HEK293 (cell line): ENCODE results near the gene CC2D2B.

Experiments used
- CTCF ChIA-PET: fragments of 350-600 bp; formaldehyde crosslinking; extraction: SDS; loops from one replicate; lab custom pipeline; 2021; ENCODE audit warnings: antibody characterized with exemption; lab: Yijun Ruan, JAX
- POLR2A ChIA-PET: fragments of 300-600 bp; formaldehyde crosslinking; extraction: SDS; loops from one replicate; lab custom pipeline; 2020; ENCODE audit warnings: antibody characterized with exemption, inconsistent platforms; lab: Yijun Ruan, JAX
- H3K27ac ChIP-seq: fragments of 200-500 bp; sonication (Bioruptor generic); 2 replicates; pipeline ENCODE4 v1.5.1; 2014; ENCODE audit warnings: low read depth, low read length, control low read depth, inconsistent platforms; ENCODE audit errors: extremely low read depth
- H3K36me3 ChIP-seq, 2 experiments: fragments of 200-500 bp in 1 of 2; sonication (Bioruptor generic) in 1 of 2; 1 replicate in 1 of 2; 2 replicates in 1 of 2; pipeline ENCODE4 v1.5.1; 2014 to 2017; ENCODE audit warnings: inconsistent platforms in 2 of 2, low read length in 2 of 2; ENCODE audit not compliant: control insufficient read depth in 2 of 2, insufficient read depth in 1 of 2
- H3K4me1 ChIP-seq: fragments of 200-500 bp; sonication (Bioruptor generic); 2 replicates; pipeline ENCODE4 v1.5.1; 2014; ENCODE audit warnings: mild to moderate bottlenecking, low read length, inconsistent platforms; ENCODE audit not compliant: control insufficient read depth, insufficient read depth
- H3K4me3 ChIP-seq: 2 replicates; pipeline ENCODE4 v1.5.1; 2011; ENCODE audit warnings: low read depth, mild to moderate bottlenecking, control low read depth, low read length, moderate library complexity
- H3K9me3 ChIP-seq: fragments of 200-500 bp; sonication (Bioruptor generic); 2 replicates; pipeline ENCODE4 v1.5.1; 2014; ENCODE audit warnings: low read depth, low read length, inconsistent platforms; ENCODE audit not compliant: control insufficient read depth, insufficient read depth
- BCL11A ChIP-seq: fragments of 450-650 bp; formaldehyde crosslinking; IDR thresholded peaks from 2 replicates; pipeline ENCODE4 v1.5.1; 2016; ENCODE audit warnings: low read depth, missing biosample characterization, missing genetic modification characterization
- KLF16 ChIP-seq: fragments of 450-650 bp; formaldehyde crosslinking; IDR thresholded peaks from 2 replicates; pipeline ENCODE4 v1.5.1; 2017; ENCODE audit warnings: missing biosample characterization, missing genetic modification characterization
- OVOL3 ChIP-seq: fragments of 450-650 bp; formaldehyde crosslinking; IDR thresholded peaks from 2 replicates; pipeline ENCODE4 v1.5.1; 2016; ENCODE audit warnings: missing biosample characterization, missing genetic modification characterization
- SCRT1 ChIP-seq: fragments of 450-650 bp; formaldehyde crosslinking; IDR thresholded peaks from 2 replicates; pipeline ENCODE4 v1.5.1; 2016; ENCODE audit warnings: missing biosample characterization, missing genetic modification characterization, borderline replicate concordance
- SCRT2 ChIP-seq: fragments of 450-650 bp; formaldehyde crosslinking; IDR thresholded peaks from 2 replicates; pipeline ENCODE4 v1.5.1; 2016; ENCODE audit warnings: missing biosample characterization, missing genetic modification characterization
- TCF7L2 ChIP-seq: IDR thresholded peaks from 2 replicates; pipeline ENCODE4 v1.6.1; 2011; ENCODE audit warnings: low read depth, mild to moderate bottlenecking, inconsistent platforms, low read length, moderate library complexity, borderline replicate concordance
- YY2 ChIP-seq: fragments of 450-650 bp; formaldehyde crosslinking; IDR thresholded peaks from 2 replicates; pipeline ENCODE4 v1.5.1; 2016; ENCODE audit warnings: missing biosample characterization, missing genetic modification characterization
- ZBTB21 ChIP-seq: fragments of 450-650 bp; formaldehyde crosslinking; IDR thresholded peaks from 2 replicates; pipeline ENCODE4 v1.5.1; 2017; ENCODE audit warnings: missing biosample characterization, missing genetic modification characterization
- ZBTB48 ChIP-seq: fragments of 450-650 bp; formaldehyde crosslinking; IDR thresholded peaks from 2 replicates; pipeline ENCODE4 v1.5.1; 2016; ENCODE audit warnings: missing biosample characterization, missing genetic modification characterization
- ZFHX2 ChIP-seq: fragments of 450-650 bp; formaldehyde crosslinking; conservative IDR thresholded peaks from 2 replicates; pipeline ENCODE4 v1.5.1; 2016; ENCODE audit warnings: missing biosample characterization, missing genetic modification characterization
- ZNF112 ChIP-seq: fragments of 450-650 bp; formaldehyde crosslinking; IDR thresholded peaks from 2 replicates; pipeline ENCODE4 v1.5.0; 2017; ENCODE audit warnings: missing biosample characterization, missing genetic modification characterization
- ZNF133 ChIP-seq: fragments of 450-650 bp; formaldehyde crosslinking; IDR thresholded peaks from 2 replicates; pipeline ENCODE4 v1.5.1; 2016; ENCODE audit warnings: missing biosample characterization, missing genetic modification characterization
- ZNF140 ChIP-seq: fragments of 450-650 bp; formaldehyde crosslinking; IDR thresholded peaks from 2 replicates; pipeline ENCODE4 v1.5.1; 2016; ENCODE audit warnings: missing biosample characterization, missing genetic modification characterization
- ZNF169 ChIP-seq: fragments of 450-650 bp; formaldehyde crosslinking; IDR thresholded peaks from 2 replicates; pipeline ENCODE4 v1.5.1; 2016; ENCODE audit warnings: missing biosample characterization, missing genetic modification characterization
- ZNF2 ChIP-seq: fragments of 450-650 bp; formaldehyde crosslinking; IDR thresholded peaks from 2 replicates; pipeline ENCODE4 v1.5.1; 2016; ENCODE audit warnings: missing biosample characterization, missing genetic modification characterization
- ZNF248 ChIP-seq: fragments of 450-650 bp; formaldehyde crosslinking; IDR thresholded peaks from 2 replicates; pipeline ENCODE4 v1.5.1; 2017; ENCODE audit warnings: missing biosample characterization, missing genetic modification characterization
- ZNF280C ChIP-seq: fragments of 450-650 bp; formaldehyde crosslinking; IDR thresholded peaks from 2 replicates; pipeline ENCODE4 v1.5.1; 2016; ENCODE audit warnings: missing biosample characterization, missing genetic modification characterization
- ZNF335 ChIP-seq: fragments of 450-650 bp; formaldehyde crosslinking; conservative IDR thresholded peaks from 2 replicates; pipeline ENCODE4 v1.5.1; 2016; ENCODE audit warnings: missing biosample characterization, missing genetic modification characterization
- ZNF354C ChIP-seq: fragments of 450-650 bp; formaldehyde crosslinking; IDR thresholded peaks from 2 replicates; pipeline ENCODE4 v1.5.1; 2016; ENCODE audit warnings: missing biosample characterization, missing genetic modification characterization, low read depth, borderline replicate concordance
- ZNF37A ChIP-seq: fragments of 450-650 bp; IDR thresholded peaks from 2 replicates; pipeline ENCODE4 v1.5.1; 2018; ENCODE audit warnings: missing biosample characterization, missing genetic modification characterization
- ZNF394 ChIP-seq: fragments of 450-650 bp; formaldehyde crosslinking; IDR thresholded peaks from 2 replicates; pipeline ENCODE4 v1.5.1; 2016; ENCODE audit warnings: missing biosample characterization, missing genetic modification characterization, mild to moderate bottlenecking, moderate library complexity, borderline replicate concordance
- ZNF561 ChIP-seq: fragments of 450-650 bp; IDR thresholded peaks from 2 replicates; pipeline ENCODE4 v1.5.1; 2018; ENCODE audit warnings: missing biosample characterization, missing genetic modification characterization, borderline replicate concordance
- ZNF621 ChIP-seq: fragments of 450-650 bp; formaldehyde crosslinking; IDR thresholded peaks from 2 replicates; pipeline ENCODE4 v1.5.1; 2017; ENCODE audit warnings: missing biosample characterization, missing genetic modification characterization
- ZNF654 ChIP-seq: fragments of 450-650 bp; formaldehyde crosslinking; IDR thresholded peaks from 2 replicates; pipeline ENCODE4 v1.5.1; 2016; ENCODE audit warnings: low read depth, missing biosample characterization, missing genetic modification characterization
- ZNF707 ChIP-seq: fragments of 450-650 bp; formaldehyde crosslinking; IDR thresholded peaks from 2 replicates; pipeline ENCODE4 v1.5.1; 2016; ENCODE audit warnings: missing biosample characterization, missing genetic modification characterization
- ZNF830 ChIP-seq: fragments of 450-650 bp; IDR thresholded peaks from 2 replicates; pipeline ENCODE4 v1.5.0; 2018; ENCODE audit warnings: missing biosample characterization, missing genetic modification characterization, low read depth, mild to moderate bottlenecking, moderate library complexity
- ZSCAN4 ChIP-seq: fragments of 450-650 bp; formaldehyde crosslinking; IDR thresholded peaks from 2 replicates; pipeline ENCODE4 v1.5.1; 2017; ENCODE audit warnings: missing biosample characterization, missing genetic modification characterization
- TF ChIP-seq, protein P1 (sequence below): fragments of 450-650 bp; formaldehyde crosslinking; IDR thresholded peaks from 2 replicates; pipeline ENCODE4 v1.5.1; 2016; ENCODE audit warnings: missing biosample characterization, missing genetic modification characterization
- TF ChIP-seq, protein P2 (sequence below): fragments of 450-650 bp; formaldehyde crosslinking; optimal IDR thresholded peaks from 2 replicates; pipeline ENCODE3; 2016; ENCODE audit warnings: missing biosample characterization, mild to moderate bottlenecking, missing genetic modification characterization

The CC2D2B gene

GRCh38 chr10:96023168-96023567, 115.4 kb downstream of the CC2D2B start (continued):
- no peak for TF ChIP-seq OVOL3

DNA sequence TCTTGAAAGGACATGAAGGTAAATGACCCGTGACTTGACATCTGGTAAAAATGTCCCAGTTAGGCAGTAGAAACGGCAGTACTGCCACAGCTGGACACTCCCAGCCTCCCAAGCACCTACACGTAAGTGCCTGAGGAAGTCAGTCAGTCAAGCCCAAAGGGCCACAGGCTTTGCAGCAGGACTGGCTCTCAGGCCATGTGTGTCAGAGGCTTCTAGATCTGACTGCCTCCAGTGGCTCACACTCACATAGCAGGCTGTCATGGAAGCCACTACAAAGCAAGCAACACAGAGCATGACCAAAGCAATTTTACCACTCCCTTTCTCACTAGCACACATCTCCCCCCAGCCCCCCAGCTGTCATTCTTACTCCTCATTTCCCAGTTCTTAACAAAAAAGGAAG, 117.8 kb downstream of the CC2D2B start:
- no peaks in the 10 kb centered on the region for H3K9me3 ChIP-seq
- ChIA-PET POLR2A (no interaction called here), CTCF (interaction anchor here (1.2 to 1.8 kb wide), 2 partner anchors 9 to 204 kb away, joined by 4 to 6 read pairs; no protein-coding TSS in a partner anchor)
- H3K4me3 ChIP-seq = no peak overlapping the region
- no peak for TF ChIP-seq ZNF830 (tag by site-specific recombination)
- TF ChIP-seq ZNF561 (tag by site-specific recombination) = no peak
- TF ChIP-seq ZNF133 = no peak
- TF ChIP-seq ZNF280C = no peak
- TF ChIP-seq, protein P1, sequence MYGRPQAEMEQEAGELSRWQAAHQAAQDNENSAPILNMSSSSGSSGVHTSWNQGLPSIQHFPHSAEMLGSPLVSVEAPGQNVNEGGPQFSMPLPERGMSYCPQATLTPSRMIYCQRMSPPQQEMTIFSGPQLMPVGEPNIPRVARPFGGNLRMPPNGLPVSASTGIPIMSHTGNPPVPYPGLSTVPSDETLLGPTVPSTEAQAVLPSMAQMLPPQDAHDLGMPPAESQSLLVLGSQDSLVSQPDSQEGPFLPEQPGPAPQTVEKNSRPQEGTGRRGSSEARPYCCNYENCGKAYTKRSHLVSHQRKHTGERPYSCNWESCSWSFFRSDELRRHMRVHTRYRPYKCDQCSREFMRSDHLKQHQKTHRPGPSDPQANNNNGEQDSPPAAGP = no peak
- TF ChIP-seq ZNF37A (tag by site-specific recombination) = no peak
- TF ChIP-seq ZFHX2 = no peak
- TF ChIP-seq SCRT2 (tag by site-specific recombination) = no peak
- no peak for TF ChIP-seq SCRT1 (tag by site-specific recombination)
- TF ChIP-seq ZNF2 = no peak
- H3K36me3 ChIP-seq = no peaks in the 10 kb centered on the region
- H3K27ac ChIP-seq = no peak overlapping the region
- H3K4me1 ChIP-seq = no peaks in the 10 kb centered on the region

DNA sequence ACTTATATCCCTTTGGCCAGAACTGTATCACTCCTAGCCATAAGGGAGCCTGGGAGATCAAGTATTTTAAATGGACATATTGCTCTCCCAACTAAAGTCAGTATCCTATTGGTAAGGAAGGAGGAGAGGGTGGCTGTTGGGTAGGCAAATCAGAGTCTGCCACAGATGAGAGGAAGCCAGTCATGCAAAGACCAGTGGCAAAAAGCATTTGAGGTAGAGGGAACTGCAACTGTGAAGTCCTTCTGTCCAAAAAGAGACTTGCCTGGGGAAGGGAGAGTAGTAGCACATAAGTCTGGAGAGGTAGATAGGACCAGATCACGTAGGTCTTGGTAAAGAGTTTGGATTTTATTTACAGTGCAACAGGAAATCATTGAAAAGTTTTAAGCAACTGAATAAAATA, 126.8 kb downstream of the CC2D2B start:
- Histone ChIP-seq H3K9me3 (no peaks in the 10 kb centered on the region), H3K36me3 (no peaks in the 10 kb centered on the region), H3K4me1 (peaks cover 10% of the 10 kb centered on the region), H3K4me3 (no peak overlapping the region), H3K27ac (no peak overlapping the region)
- CTCF ChIA-PET = interaction anchor here (0.6 kb wide), 1 partner anchor 226 kb away, joined by 3 read pairs; no protein-coding TSS in a partner anchor
- POLR2A ChIA-PET = no interaction called here
- TF ChIP-seq ZNF654 (no peak), ZNF140 (tag by site-specific recombination) (no peak), SCRT2 (tag by site-specific recombination) (no peak), ZNF354C (no peak), YY2 (no peak), KLF16 (tag by site-specific recombination) (no peak), ZNF621 (tag by site-specific recombination) (no peak), ZNF248 (tag by site-specific recombination) (no peak), ZNF394 (tag by site-specific recombination) (no peak), ZSCAN4 (no peak), ZNF707 (tag by site-specific recombination) (no peak), BCL11A (tag by site-specific recombination) (no peak), ZNF169 (tag by site-specific recombination) (no peak), ZNF335 (tag by site-specific recombination) (no peak), TCF7L2 (no peak), ZNF112 (tag by site-specific recombination) (no peak), ZBTB21 (tag by site-specific recombination) (no peak), ZBTB48 (tag by site-specific recombination) (no peak)
- TF ChIP-seq, protein P2, sequence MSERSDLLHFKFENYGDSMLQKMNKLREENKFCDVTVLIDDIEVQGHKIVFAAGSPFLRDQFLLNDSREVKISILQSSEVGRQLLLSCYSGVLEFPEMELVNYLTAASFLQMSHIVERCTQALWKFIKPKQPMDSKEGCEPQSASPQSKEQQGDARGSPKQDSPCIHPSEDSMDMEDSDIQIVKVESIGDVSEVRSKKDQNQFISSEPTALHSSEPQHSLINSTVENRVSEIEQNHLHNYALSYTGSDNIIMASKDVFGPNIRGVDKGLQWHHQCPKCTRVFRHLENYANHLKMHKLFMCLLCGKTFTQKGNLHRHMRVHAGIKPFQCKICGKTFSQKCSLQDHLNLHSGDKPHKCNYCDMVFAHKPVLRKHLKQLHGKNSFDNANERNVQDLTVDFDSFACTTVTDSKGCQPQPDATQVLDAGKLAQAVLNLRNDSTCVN (tag by site-specific recombination) = no peak
- TF ChIP-seq, all 188 proteins: peak for 0
